B cell (primary cell): ENCODE results near the gene LSM12. TPM values are rescaled to one million over a fixed set of nuclear protein-coding genes. Genes with fewer than 3 reads are reported as not detected.

Experiments
- ATAC-seq: fragments of 200-7000 bp; cut with Tn5 transposase; one replicate; pipeline ENCODE4 v1.10.0; 2021; ENCODE audit warnings: low read depth, mild to moderate bottlenecking, moderate number of reproducible peaks, moderate library complexity
- CTCF ChIA-PET: fragments of 350-600 bp; sonication (Branson Sonifier 250); formaldehyde crosslinking; loops from one replicate; lab custom pipeline; 2021; ENCODE audit warnings: antibody characterized with exemption, inconsistent platforms; lab: Charles Lee
- POLR2A ChIA-PET: fragments of 350-600 bp; sonication (Branson Sonifier 250); formaldehyde crosslinking; loops from one replicate; lab custom pipeline; 2021; ENCODE audit warnings: antibody characterized with exemption; lab: Charles Lee
- DNase-seq: peaks from one replicate; pipeline ENCODE4 v3.0.0; 2013
- H2AFZ ChIP-seq: 2 replicates; pipeline ENCODE4 v1.6.1; 2012; ENCODE audit warnings: mild to moderate bottlenecking, low read depth, low read length; ENCODE audit not compliant: insufficient read depth, poor library complexity, severe bottlenecking
- H3K27ac ChIP-seq, 2 donors: 1 replicate in 1 of 2; 2 replicates in 1 of 2; pipeline ENCODE4 v1.5.1; 2012 to 2013; ENCODE audit warnings: low read length in 2 of 2, mild to moderate bottlenecking in 2 of 2, moderate library complexity in 1 of 2
- H3K27me3 ChIP-seq, 4 experiments: fragments of 200-600 bp in 1 of 4; sonication (generic) in 1 of 4; replicated peaks in 1 of 4; 1 replicate in 2 of 4; 2 replicates in 2 of 4; pipeline versions ENCODE4 v1.6.1 to v1.7.0; 2013 to 2016; ENCODE audit warnings: low read length in 3 of 4, mild to moderate bottlenecking in 2 of 4, mixed read lengths in 1 of 4, moderate library complexity in 1 of 4; ENCODE audit not compliant: insufficient read depth in 4 of 4, control insufficient read depth in 3 of 4; ENCODE audit errors: control extremely low read depth in 1 of 4
- H3K36me3 ChIP-seq, 2 experiments: replicated peaks in 1 of 2; 1 replicate in 1 of 2; 2 replicates in 1 of 2; pipeline versions ENCODE4 v1.6.1 to v1.7.1; 2013; ENCODE audit warnings: low read length in 1 of 2; ENCODE audit not compliant: insufficient read depth in 2 of 2, control insufficient read depth in 1 of 2; ENCODE audit errors: control extremely low read depth in 1 of 2, extremely low read depth in 1 of 2
- H3K4me1 ChIP-seq, 2 donors: fragments of 200-600 bp in 1 of 2; sonication (generic) in 1 of 2; 1 replicate in 1 of 2; 2 replicates in 1 of 2; pipeline versions ENCODE4 v1.5.1 to v1.6.1; 2013 to 2017; ENCODE audit warnings: low read length in 2 of 2; ENCODE audit not compliant: control insufficient read depth in 2 of 2, insufficient read depth in 2 of 2
- H3K4me2 ChIP-seq: replicated peaks from 2 replicates; pipeline ENCODE3; 2012; ENCODE audit warnings: mild to moderate bottlenecking, low read depth, low read length; ENCODE audit not compliant: poor library complexity, severe bottlenecking
- H3K4me3 ChIP-seq, 5 experiments: fragments of 200-600 bp in 1 of 5; sonication (generic) in 1 of 5; 1 replicate in 3 of 5; 2 replicates in 2 of 5; pipeline versions ENCODE4 v1.5.1 to v1.7.0; 2011 to 2016; ENCODE audit warnings: low read length in 4 of 5, mild to moderate bottlenecking in 4 of 5, low read depth in 2 of 5, control low read depth in 1 of 5, moderate library complexity in 1 of 5; ENCODE audit not compliant: insufficient read depth in 1 of 5; ENCODE audit errors: control extremely low read depth in 1 of 5, extremely low read depth in 1 of 5
- H3K79me2 ChIP-seq: fragments of 200-600 bp; sonication (generic); one replicate; pipeline ENCODE4 v1.6.0; 2016; ENCODE audit warnings: low read length; ENCODE audit not compliant: control insufficient read depth, insufficient read depth
- H3K9ac ChIP-seq: fragments of 200-600 bp; sonication (generic); 2 replicates; pipeline ENCODE4 v1.6.1; 2017; ENCODE audit warnings: mild to moderate bottlenecking, low read length, moderate library complexity
- H3K9me3 ChIP-seq, 3 donors: one replicate each; pipeline versions ENCODE4 v1.6.1 to v1.7.1; 2013; ENCODE audit warnings: low read length in 2 of 3; ENCODE audit not compliant: control insufficient read depth in 2 of 3, insufficient read depth in 1 of 3; ENCODE audit errors: control extremely low read depth in 1 of 3
- H4K20me1 ChIP-seq: 2 replicates; pipeline ENCODE4 v1.6.0; 2012; ENCODE audit warnings: mild to moderate bottlenecking, low read length; ENCODE audit not compliant: insufficient read depth, control insufficient read depth, poor library complexity, severe bottlenecking
- H3K27ac Mint-ChIP-seq: one replicate; pipeline ENCODE4 v1.8.0; 2021; ENCODE audit warnings: mixed read lengths
- H3K27me3 Mint-ChIP-seq: one replicate; pipeline ENCODE4 v1.8.0; 2021; ENCODE audit warnings: mixed read lengths
- H3K4me1 Mint-ChIP-seq: one replicate; pipeline ENCODE4 v1.8.0; 2021; ENCODE audit warnings: mixed read lengths
- H3K4me3 Mint-ChIP-seq: one replicate; pipeline ENCODE4 v1.8.0; 2021; ENCODE audit warnings: mixed read lengths
- H3K9me3 Mint-ChIP-seq: one replicate; pipeline ENCODE4 v1.8.0; 2022; ENCODE audit warnings: mixed read lengths; ENCODE audit not compliant: insufficient read depth
- EZH2 ChIP-seq: IDR thresholded peaks from 2 replicates; pipeline ENCODE4 v1.6.1; 2012; ENCODE audit warnings: borderline replicate concordance, low read depth, mild to moderate bottlenecking, moderate library complexity, low read length; ENCODE audit not compliant: insufficient read depth, poor library complexity, severe bottlenecking
- WGBS: methylation state at CpG from one replicate; pipeline ENCODE4 v1.1.5; 2013; ENCODE audit warnings: missing lambda C conversion rate; ENCODE audit not compliant: insufficient coverage; 5-methylcytosine and 5-hydroxymethylcytosine counted together
- intact Hi-C: fragments of 100-400 bp; cut with micrococcal nuclease; formaldehyde crosslinking; loops from one replicate; pipeline ENCODE4 v1.10.0; 2022
- polyA plus RNA-seq: library from polyadenylated mRNA; depleted of rRNA; stranded (reverse); fragments of >200 nt; gene quantifications from 2 replicates; pipeline ENCODE4 v1.2.3, GENCODE V29; 2012
- total RNA-seq, 2 donors: library from RNA; stranded (reverse); fragments of 120-200 nt in 1 of 2; gene quantifications; 1 replicate in 1 of 2; 2 replicates in 1 of 2; pipeline versions ENCODE4 v1.2.3 to v1.2.4, GENCODE V29; 2013 to 2022
- TF ChIP-seq, protein P1 (sequence below): fragments of 200-600 bp; IDR thresholded peaks from one replicate; pipeline ENCODE4 v1.8.0; 2022; ENCODE audit warnings: antibody characterized with exemption, mild to moderate bottlenecking

Gene LSM12
- total and polyA plus RNA-seq, 2 donors (not counting 1 experiment from before 2014, with no cell fraction given) = 16.8 to 31.2 TPM

DNA sequence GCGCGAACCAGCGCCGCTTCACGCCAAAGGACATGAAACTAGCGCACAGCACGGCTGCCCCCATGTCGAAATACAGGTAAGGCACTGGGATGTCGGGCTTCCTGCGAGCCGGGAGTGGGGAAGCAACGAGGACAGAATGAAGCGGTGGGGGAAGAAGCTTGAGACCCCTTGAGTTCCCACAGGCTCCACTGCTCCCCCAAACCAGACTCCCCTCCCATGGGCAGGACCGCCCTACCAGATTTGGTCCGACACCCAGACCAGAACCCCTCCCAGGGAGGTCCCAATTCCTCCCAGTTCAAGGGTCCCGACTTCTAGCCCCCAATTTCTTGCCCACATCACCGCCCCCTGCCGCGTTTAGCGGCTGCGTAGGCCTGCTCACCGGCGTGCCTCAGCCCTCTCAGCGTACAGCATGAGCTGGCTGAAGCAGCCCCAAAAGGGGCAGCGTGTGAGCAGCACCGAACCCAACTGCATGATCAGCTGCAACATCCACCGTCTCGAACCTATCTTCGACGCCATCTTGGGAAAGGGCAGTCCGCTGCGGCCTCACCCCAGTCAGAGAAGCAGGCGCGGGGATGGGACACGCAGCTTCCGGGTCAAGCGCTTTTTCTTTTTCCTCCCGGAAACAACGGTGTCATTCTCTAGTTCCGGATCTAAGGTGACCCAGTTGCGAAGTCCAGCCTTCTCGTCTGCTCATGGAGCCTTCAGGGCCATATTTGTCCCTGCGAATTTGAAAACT is 51.9 kb downstream of the LSM12 start, which contains the start of gene TMEM101:
TMEM101 (minus strand) TSS at position 527 of the 736 bp plus-strand sequence; CDS start at position 516, 11 bp downstream.
- H3K9me3 Mint-ChIP-seq = no peaks in the 10 kb centered on the region
- peaks cover 14% of the 10 kb centered on the region for H3K4me1 Mint-ChIP-seq
- peak within 1 kb of the TSS; percentile 90 for H3K4me2 ChIP-seq
- peak within 1 kb of the TSS; percentile 35 to 45 for H3K27ac ChIP-seq
- peak within 1 kb of the TSS; percentile 78 for H3K9ac ChIP-seq
- peaks cover 25% of the 10 kb centered on the region for H3K79me2 ChIP-seq
- no peaks in the 10 kb centered on the region for H3K9me3 ChIP-seq
- H3K27me3 ChIP-seq = no peaks in the 10 kb centered on the region
- WGBS = 2% methylated on average over 40 of the region's 43 CpGs
- peak within 1 kb of the TSS; percentile 100 for H3K4me3 Mint-ChIP-seq
- ChIA-PET POLR2A (interaction anchor here (0.6 to 1.0 kb wide), 2 partner anchors 109 to 302 kb away, joined by 3 to 5 read pairs; partner anchors contain the start of gene HDAC5), CTCF (interaction anchor here (1.0 to 1.5 kb wide), 4 partner anchors 8 to 530 kb away, joined by 3 to 5 read pairs (median 4); partner anchors contain the start of genes DHX8, G6PC3 and HDAC5)
- ATAC-seq (peak; percentile 96), DNase-seq (peak; percentile 91)
- H3K36me3 ChIP-seq = peaks cover 0 to 11% of the 10 kb centered on the region in 2 experiments
- H2AFZ ChIP-seq = peak within 1 kb of the TSS; percentile 96
- H3K27ac Mint-ChIP-seq = peak within 1 kb of the TSS; percentile 94
- TF ChIP-seq EZH2 = no peak
- TF ChIP-seq, protein P1, sequence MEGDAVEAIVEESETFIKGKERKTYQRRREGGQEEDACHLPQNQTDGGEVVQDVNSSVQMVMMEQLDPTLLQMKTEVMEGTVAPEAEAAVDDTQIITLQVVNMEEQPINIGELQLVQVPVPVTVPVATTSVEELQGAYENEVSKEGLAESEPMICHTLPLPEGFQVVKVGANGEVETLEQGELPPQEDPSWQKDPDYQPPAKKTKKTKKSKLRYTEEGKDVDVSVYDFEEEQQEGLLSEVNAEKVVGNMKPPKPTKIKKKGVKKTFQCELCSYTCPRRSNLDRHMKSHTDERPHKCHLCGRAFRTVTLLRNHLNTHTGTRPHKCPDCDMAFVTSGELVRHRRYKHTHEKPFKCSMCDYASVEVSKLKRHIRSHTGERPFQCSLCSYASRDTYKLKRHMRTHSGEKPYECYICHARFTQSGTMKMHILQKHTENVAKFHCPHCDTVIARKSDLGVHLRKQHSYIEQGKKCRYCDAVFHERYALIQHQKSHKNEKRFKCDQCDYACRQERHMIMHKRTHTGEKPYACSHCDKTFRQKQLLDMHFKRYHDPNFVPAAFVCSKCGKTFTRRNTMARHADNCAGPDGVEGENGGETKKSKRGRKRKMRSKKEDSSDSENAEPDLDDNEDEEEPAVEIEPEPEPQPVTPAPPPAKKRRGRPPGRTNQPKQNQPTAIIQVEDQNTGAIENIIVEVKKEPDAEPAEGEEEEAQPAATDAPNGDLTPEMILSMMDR = no peak
- H3K27me3 Mint-ChIP-seq = no peaks in the 10 kb centered on the region
- intact Hi-C loops = loop anchor here (1.0 to 2.0 kb wide), 3 partner anchors 8 to 330 kb away; partner anchors contain the start of genes G6PC3 and GRN
- H3K4me1 ChIP-seq = peaks cover 9 to 15% of the 10 kb centered on the region in 2 donors
- H3K4me3 ChIP-seq = peak within 1 kb of the TSS; percentile 71 to 98 (median 96)
- no peaks in the 10 kb centered on the region for H4K20me1 ChIP-seq

DNA sequence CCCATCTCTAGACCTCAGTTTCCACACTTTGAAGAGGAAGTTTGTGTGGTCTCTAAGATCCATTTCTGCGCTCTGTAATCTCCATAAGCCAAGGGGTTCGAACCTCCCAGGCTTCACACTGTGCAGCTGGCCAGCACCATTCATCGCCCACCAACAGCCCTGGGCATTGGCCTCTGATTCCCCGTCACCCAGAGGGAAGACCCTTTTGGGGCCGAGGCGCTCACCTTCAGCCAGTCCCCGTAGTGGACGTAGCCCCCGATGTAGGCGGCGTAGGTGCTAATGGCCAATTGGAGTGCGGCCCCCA is 52.4 kb downstream of the LSM12 start:
- POLR2A ChIA-PET = interaction anchor here (1.0 kb wide), 1 partner anchor 110 kb away, joined by 3 read pairs; the partner anchor contains the start of gene HDAC5
- 23% methylated on average over 12 of the region's 12 CpGs for WGBS

More for the DNA sequence above, 52.4 kb downstream of the LSM12 start:
- peaks cover 0 to 11% of the 10 kb centered on the region in 2 experiments for H3K36me3 ChIP-seq
- peak overlapping the region; percentile 71 to 98 (median 96) for H3K4me3 ChIP-seq
- ATAC-seq (no peak), DNase-seq (no peak)
- intact Hi-C loops = loop anchor here (1.0 to 2.0 kb wide), 3 partner anchors 8 to 331 kb away; partner anchors contain the start of genes G6PC3 and GRN
- H4K20me1 ChIP-seq = no peaks in the 10 kb centered on the region
- peak overlapping the region; percentile 94 for H3K27ac Mint-ChIP-seq
- H3K27me3 Mint-ChIP-seq = no peaks in the 10 kb centered on the region
- H3K4me3 Mint-ChIP-seq = peak overlapping the region; percentile 100
- no peaks in the 10 kb centered on the region for H3K9me3 ChIP-seq
- H3K9me3 Mint-ChIP-seq = no peaks in the 10 kb centered on the region
- H2AFZ ChIP-seq = peak overlapping the region; percentile 96
- H3K27me3 ChIP-seq = no peaks in the 10 kb centered on the region
- peaks cover 14% of the 10 kb centered on the region for H3K4me1 Mint-ChIP-seq
- peak overlapping the region; percentile 78 for H3K9ac ChIP-seq
- H3K4me2 ChIP-seq = peak overlapping the region; percentile 90
- TF ChIP-seq EZH2 = no peak
- TF ChIP-seq, protein P1 = no peak
- CTCF ChIA-PET = interaction anchor here (1.0 to 1.5 kb wide), 4 partner anchors 8 to 530 kb away, joined by 3 to 5 read pairs (median 4); partner anchors contain the start of genes DHX8, G6PC3 and HDAC5
- peaks cover 25% of the 10 kb centered on the region for H3K79me2 ChIP-seq
- H3K27ac ChIP-seq = peak overlapping the region in 1 of 2 donors; percentile 39
- peaks cover 9 to 15% of the 10 kb centered on the region in 2 donors for H3K4me1 ChIP-seq
